Mesothelial cell of epicardium (in vitro differentiated cells): ENCODE results near the gene ENTPD6. TPM values are rescaled to one million over a fixed set of nuclear protein-coding genes. Genes with fewer than 3 reads are reported as not detected.

ENCODE experiments used
- DNase-seq, 2 experiments: peaks; one replicate each; pipeline ENCODE4 v3.0.0; 2021; ENCODE audit warnings: low spot score in 2 of 2; ENCODE audit not compliant: unreplicated experiment in 2 of 2
- H3K27ac Mint-ChIP-seq: 2 replicates; pipeline ENCODE4 v1.8.0; 2021; ENCODE audit warnings: mixed read lengths
- H3K27me3 Mint-ChIP-seq: 2 replicates; pipeline ENCODE4 v1.8.0; 2021; ENCODE audit warnings: low read depth, mixed read lengths
- H3K36me3 Mint-ChIP-seq: 2 replicates; pipeline ENCODE4 v1.8.0; 2021; ENCODE audit warnings: mixed read lengths
- H3K4me1 Mint-ChIP-seq: 2 replicates; pipeline ENCODE4 v1.8.0; 2021; ENCODE audit warnings: mixed read lengths
- H3K4me3 Mint-ChIP-seq: 2 replicates; pipeline ENCODE4 v1.8.0; 2021; ENCODE audit warnings: mild to moderate bottlenecking, moderate library complexity, mixed read lengths
- H3K9me3 Mint-ChIP-seq: 2 replicates; pipeline ENCODE4 v1.8.0; 2021; ENCODE audit warnings: mixed read lengths
- total RNA-seq: library from RNA; stranded (reverse); gene quantifications from 3 replicates; pipeline ENCODE4 v1.2.1, GENCODE V29; 2021
- TF ChIP-seq, protein P1 (sequence below): fragments of 200-600 bp; sonication (generic); IDR thresholded peaks from one replicate; pipeline ENCODE4 v1.5.0; 2021; ENCODE audit warnings: antibody characterized with exemption; ENCODE audit not compliant: unreplicated experiment

ENTPD6 gene
- total RNA-seq, 1 donor from 2014 or later, result 59.3 TPM

DNA sequence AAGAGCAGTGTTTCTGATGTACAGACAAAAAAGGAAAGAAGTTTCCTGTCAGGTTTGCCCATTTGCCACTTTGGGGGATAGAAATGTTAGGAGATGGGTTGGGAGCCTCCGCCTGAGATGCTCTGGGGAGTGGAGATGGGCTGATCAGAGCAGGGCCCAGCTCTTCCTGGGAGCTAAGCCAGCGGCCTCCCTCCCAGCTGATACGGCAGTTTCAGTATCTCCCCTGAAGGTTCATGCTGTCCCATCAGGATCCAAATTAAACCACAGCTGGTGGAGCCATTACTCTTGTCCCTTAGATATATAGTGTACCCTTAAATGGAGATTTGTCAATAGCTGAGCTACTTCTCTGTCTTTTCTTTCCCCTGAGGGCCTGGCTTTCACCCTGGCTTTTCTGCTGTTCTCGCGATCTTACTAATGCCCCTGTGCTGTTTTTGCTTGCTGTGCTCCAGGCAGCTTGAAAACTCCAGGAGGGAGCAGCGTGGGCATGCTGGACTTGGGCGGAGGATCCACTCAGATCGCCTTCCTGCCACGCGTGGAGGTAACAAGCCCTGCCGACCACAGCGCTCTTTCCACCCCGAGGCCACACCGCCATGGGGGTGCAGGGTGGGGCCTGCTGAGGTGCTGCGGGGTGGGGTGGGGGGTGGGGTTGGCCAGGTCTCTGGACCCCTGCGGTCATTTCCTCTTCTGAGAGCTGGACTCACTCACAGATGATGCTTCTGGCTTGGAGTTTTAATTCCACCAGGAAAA, 20.9 kb downstream of the ENTPD6 start:
- Mint-ChIP-seq H3K4me1 (no peaks in the 10 kb centered on the region), H3K27me3 (no peaks in the 10 kb centered on the region), H3K36me3 (peaks cover 15% of the 10 kb centered on the region), H3K27ac (no peak overlapping the region), H3K4me3 (no peak overlapping the region), H3K9me3 (no peaks in the 10 kb centered on the region)
- DNase-seq, result no peak
- TF ChIP-seq, protein P1, sequence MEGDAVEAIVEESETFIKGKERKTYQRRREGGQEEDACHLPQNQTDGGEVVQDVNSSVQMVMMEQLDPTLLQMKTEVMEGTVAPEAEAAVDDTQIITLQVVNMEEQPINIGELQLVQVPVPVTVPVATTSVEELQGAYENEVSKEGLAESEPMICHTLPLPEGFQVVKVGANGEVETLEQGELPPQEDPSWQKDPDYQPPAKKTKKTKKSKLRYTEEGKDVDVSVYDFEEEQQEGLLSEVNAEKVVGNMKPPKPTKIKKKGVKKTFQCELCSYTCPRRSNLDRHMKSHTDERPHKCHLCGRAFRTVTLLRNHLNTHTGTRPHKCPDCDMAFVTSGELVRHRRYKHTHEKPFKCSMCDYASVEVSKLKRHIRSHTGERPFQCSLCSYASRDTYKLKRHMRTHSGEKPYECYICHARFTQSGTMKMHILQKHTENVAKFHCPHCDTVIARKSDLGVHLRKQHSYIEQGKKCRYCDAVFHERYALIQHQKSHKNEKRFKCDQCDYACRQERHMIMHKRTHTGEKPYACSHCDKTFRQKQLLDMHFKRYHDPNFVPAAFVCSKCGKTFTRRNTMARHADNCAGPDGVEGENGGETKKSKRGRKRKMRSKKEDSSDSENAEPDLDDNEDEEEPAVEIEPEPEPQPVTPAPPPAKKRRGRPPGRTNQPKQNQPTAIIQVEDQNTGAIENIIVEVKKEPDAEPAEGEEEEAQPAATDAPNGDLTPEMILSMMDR, result no peak

DNA sequence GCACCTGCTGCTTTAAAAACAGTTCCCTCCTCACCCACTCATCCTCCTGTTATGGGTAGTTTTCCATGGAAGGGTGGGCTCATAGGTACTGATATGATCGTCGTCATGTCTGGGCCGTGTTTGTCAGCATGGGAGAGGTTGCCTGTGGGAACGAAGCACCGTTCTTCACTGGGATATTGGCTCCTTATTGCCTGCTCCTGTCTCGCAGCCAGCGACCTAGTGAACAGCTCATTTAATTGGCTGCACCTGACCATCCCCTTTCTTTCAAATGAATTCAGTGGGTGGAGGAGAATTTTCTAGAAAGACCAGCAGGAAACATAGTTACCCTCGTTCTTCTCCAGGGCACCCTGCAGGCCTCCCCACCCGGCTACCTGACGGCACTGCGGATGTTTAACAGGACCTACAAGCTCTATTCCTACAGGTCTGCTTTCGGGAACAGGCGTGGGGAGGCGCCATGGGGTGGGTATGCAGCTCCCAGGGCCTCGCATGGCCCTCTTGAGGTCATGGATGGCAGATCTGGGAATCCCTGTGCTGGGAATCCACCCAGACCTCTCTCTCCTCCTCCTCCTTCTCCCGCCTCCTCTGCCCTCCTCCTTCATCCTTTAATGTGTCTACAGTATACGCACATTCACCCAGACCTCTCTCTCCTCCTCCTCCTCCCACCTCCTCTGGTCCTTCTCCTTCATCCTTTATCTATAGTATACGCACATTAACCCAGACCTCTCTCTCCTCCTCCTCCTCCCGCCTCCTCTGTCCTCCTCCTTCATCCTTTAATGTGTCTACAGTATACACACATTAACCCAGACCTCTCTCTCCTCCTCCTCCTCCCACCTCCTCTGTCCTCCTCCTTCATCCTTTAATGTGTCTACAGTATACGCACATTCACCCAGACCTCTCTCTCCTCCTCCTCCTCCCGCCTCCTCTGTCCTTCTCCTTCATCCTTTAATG, 21.9 kb downstream of the ENTPD6 start:
- no peak for DNase-seq
- H3K9me3 Mint-ChIP-seq, result no peaks in the 10 kb centered on the region
- peaks cover 6% of the 10 kb centered on the region for H3K36me3 Mint-ChIP-seq
- no peak overlapping the region for H3K27ac Mint-ChIP-seq
- H3K4me1 Mint-ChIP-seq, result no peaks in the 10 kb centered on the region
- no peak overlapping the region for H3K4me3 Mint-ChIP-seq
- TF ChIP-seq, protein P1, result no peak
- no peaks in the 10 kb centered on the region for H3K27me3 Mint-ChIP-seq

DNA sequence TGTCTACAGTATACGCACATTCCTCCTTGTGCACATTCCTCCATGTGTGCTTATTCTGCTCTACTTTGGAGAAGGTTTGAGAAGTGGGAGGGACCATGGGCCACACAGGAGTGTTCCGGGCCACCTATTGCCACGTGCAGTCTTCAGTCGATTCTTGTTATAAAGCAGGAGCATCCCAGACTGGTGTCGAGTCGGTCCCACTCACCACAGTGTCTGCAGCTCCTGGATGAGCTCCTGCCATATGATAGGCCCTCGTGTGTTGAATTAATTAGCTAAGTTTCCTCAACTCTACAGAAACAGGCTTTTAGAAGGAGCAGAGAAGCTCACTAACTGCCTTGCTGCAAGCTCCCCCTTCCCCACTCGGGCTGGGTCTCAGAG, 22.6 kb downstream of the ENTPD6 start:
- no peak for DNase-seq
- no peaks in the 10 kb centered on the region for H3K27me3 Mint-ChIP-seq
- no peaks in the 10 kb centered on the region for H3K4me1 Mint-ChIP-seq
- no peaks in the 10 kb centered on the region for H3K9me3 Mint-ChIP-seq
- H3K4me3 Mint-ChIP-seq, result no peak overlapping the region
- H3K27ac Mint-ChIP-seq, result no peak overlapping the region
- H3K36me3 Mint-ChIP-seq, result peaks cover 6% of the 10 kb centered on the region
- TF ChIP-seq, protein P1, result no peak

DNA sequence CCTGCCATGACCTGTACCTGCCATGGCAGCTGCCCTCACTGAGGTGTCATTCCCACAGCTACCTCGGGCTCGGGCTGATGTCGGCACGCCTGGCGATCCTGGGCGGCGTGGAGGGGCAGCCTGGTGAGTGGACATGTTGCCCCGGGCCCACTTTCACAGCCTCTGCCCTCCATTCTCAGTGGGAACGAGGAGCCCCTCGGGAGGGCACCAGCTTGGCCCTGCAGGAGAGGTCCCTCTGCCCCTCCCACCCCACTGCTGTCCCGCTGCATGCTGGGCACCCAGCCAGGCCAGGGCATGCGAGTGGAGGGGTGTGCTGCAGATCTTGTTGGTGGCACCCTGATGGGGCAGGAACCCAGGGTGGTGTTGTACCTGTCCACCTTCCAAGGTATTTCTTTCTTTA, 23.0 kb downstream of the ENTPD6 start:
- Mint-ChIP-seq H3K9me3 (no peaks in the 10 kb centered on the region), H3K4me3 (no peak overlapping the region), H3K4me1 (no peaks in the 10 kb centered on the region), H3K36me3 (peaks cover 6% of the 10 kb centered on the region), H3K27ac (no peak overlapping the region), H3K27me3 (no peaks in the 10 kb centered on the region)
- TF ChIP-seq, protein P1, result no peak
- DNase-seq, result no peak

DNA sequence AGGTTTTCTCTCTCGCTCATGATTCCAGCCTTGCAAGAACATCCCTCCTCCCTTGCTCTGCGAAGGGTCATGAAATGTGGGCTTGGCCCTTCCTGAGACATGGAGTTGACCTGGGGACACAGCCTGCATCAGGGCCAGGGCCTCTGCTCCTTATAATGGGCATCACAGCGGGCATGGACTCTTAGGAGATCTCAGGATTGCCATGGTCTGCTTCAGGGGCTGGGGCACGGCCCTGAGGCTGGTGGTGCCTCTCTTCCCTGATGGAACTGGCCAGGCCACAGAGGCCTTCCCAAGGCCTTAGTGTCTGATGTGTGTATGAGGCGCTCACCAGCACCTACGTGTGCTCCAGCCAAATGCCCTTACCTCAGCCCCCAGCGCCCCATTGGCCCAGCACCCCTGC, 23.9 kb downstream of the ENTPD6 start:
- Mint-ChIP-seq H3K4me3 (no peak overlapping the region), H3K9me3 (no peaks in the 10 kb centered on the region)

More for the DNA sequence above, 23.9 kb downstream of the ENTPD6 start:
- TF ChIP-seq, protein P1, result no peak
- peaks cover 6% of the 10 kb centered on the region for H3K36me3 Mint-ChIP-seq
- H3K27me3 Mint-ChIP-seq, result no peaks in the 10 kb centered on the region
- no peaks in the 10 kb centered on the region for H3K4me1 Mint-ChIP-seq
- no peak overlapping the region for H3K27ac Mint-ChIP-seq
- DNase-seq, result no peak
